Measurements from ENCODE around the gene ENAH.
A peak's percentile ranks its signal among the peaks of the same experiment; 100 is the strongest.

Gene ENAH

GRCh38 chr1:225462714-225463574, 190.0 kb downstream of the ENAH start:
- H3K36me3 ChIP-seq (ENCODE audit: control insufficient read depth, insufficient read depth, low read length): no peaks in the 10 kb centered on the region
- H3K27ac ChIP-seq (ENCODE audit: low read depth, low read length, severe bottlenecking): no peak overlapping the region
- H3K4me1 ChIP-seq (ENCODE audit: control insufficient read depth, insufficient read depth, low read length, poor library complexity, severe bottlenecking): peaks cover 39% of the 10 kb centered on the region
- H3K9me3 ChIP-seq (ENCODE audit: control insufficient read depth, low read length): no peaks in the 10 kb centered on the region
- no peak overlapping the region for H3K4me3 ChIP-seq (ENCODE audit: extremely low read depth, insufficient read depth, low read length, poor library complexity, severe bottlenecking)
- WGBS, 2 experiments (ENCODE audit: insufficient coverage in 2 of 2): 72 to 79% methylated on average over 12 of the region's 15 CpGs

- Histone ChIP-seq H3K9me3 (ENCODE audit: control insufficient read depth, low read length) (no peaks in the 10 kb centered on the region), H3K27ac (ENCODE audit: low read depth, low read length, severe bottlenecking) (no peak overlapping the region), H3K36me3 (ENCODE audit: control insufficient read depth, insufficient read depth, low read length) (no peaks in the 10 kb centered on the region), H3K4me3 (ENCODE audit: extremely low read depth, insufficient read depth, low read length, poor library complexity, severe bottlenecking) (no peak overlapping the region), H3K4me1 (ENCODE audit: control insufficient read depth, insufficient read depth, low read length, poor library complexity, severe bottlenecking) (peaks cover 34% of the 10 kb centered on the region)
- WGBS, 2 experiments (ENCODE audit: insufficient coverage in 2 of 2): 94 to 95% methylated on average over 4 to 5 of the region's 5 CpGs
Observed at GRCh38 chr1:225462429-225462713, 190.6 kb downstream of the ENAH start.

- H3K4me1 ChIP-seq (ENCODE audit: control insufficient read depth, insufficient read depth, low read length, poor library complexity, severe bottlenecking): peaks cover 32% of the 10 kb centered on the region
- no peak overlapping the region for H3K27ac ChIP-seq (ENCODE audit: low read depth, low read length, severe bottlenecking)
- peaks cover 3% of the 10 kb centered on the region for H3K9me3 ChIP-seq (ENCODE audit: control insufficient read depth, low read length)
- 91 to 93% methylated on average over 12 to 14 of the region's 19 CpGs for WGBS, 2 experiments (ENCODE audit: insufficient coverage in 2 of 2)
- H3K4me3 ChIP-seq (ENCODE audit: extremely low read depth, insufficient read depth, low read length, poor library complexity, severe bottlenecking): no peak overlapping the region
- H3K36me3 ChIP-seq (ENCODE audit: control insufficient read depth, insufficient read depth, low read length): no peaks in the 10 kb centered on the region
Observed at GRCh38 chr1:225461533-225462428, 191.1 kb downstream of the ENAH start.

- H3K9me3 ChIP-seq (ENCODE audit: control insufficient read depth, low read length): peaks cover 3% of the 10 kb centered on the region
- WGBS, 2 experiments (ENCODE audit: insufficient coverage in 2 of 2): 84 to 88% methylated on average over 3 to 5 of the region's 8 CpGs
- H3K4me1 ChIP-seq (ENCODE audit: control insufficient read depth, insufficient read depth, low read length, poor library complexity, severe bottlenecking): peaks cover 32% of the 10 kb centered on the region
- no peak overlapping the region for H3K4me3 ChIP-seq (ENCODE audit: extremely low read depth, insufficient read depth, low read length, poor library complexity, severe bottlenecking)
- H3K27ac ChIP-seq (ENCODE audit: low read depth, low read length, severe bottlenecking): no peak overlapping the region
- no peaks in the 10 kb centered on the region for H3K36me3 ChIP-seq (ENCODE audit: control insufficient read depth, insufficient read depth, low read length)
Observed at GRCh38 chr1:225460737-225461532, 192.0 kb downstream of the ENAH start.

GRCh38 chr1:225460021-225460736, 192.7 kb downstream of the ENAH start:
- 79 to 83% methylated on average over 13 to 17 of the region's 18 CpGs for WGBS, 2 experiments (ENCODE audit: insufficient coverage in 2 of 2)

GRCh38 chr1:225458222-225458631, 194.7 kb downstream of the ENAH start:
- Histone ChIP-seq H3K4me1 (ENCODE audit: control insufficient read depth, insufficient read depth, low read length, poor library complexity, severe bottlenecking) (peaks cover 23% of the 10 kb centered on the region), H3K4me3 (ENCODE audit: extremely low read depth, insufficient read depth, low read length, poor library complexity, severe bottlenecking) (no peak overlapping the region), H3K27ac (ENCODE audit: low read depth, low read length, severe bottlenecking) (no peak overlapping the region), H3K9me3 (ENCODE audit: control insufficient read depth, low read length) (peaks cover 3% of the 10 kb centered on the region), H3K36me3 (ENCODE audit: control insufficient read depth, insufficient read depth, low read length) (no peaks in the 10 kb centered on the region)
- 100% methylated on average over 1 of the region's 2 CpGs for WGBS, 2 experiments (ENCODE audit: insufficient coverage in 2 of 2)

More at GRCh38 chr1:225460021-225460736, 192.7 kb downstream of the ENAH start:
- H3K36me3 ChIP-seq (ENCODE audit: control insufficient read depth, insufficient read depth, low read length): no peaks in the 10 kb centered on the region
- H3K9me3 ChIP-seq (ENCODE audit: control insufficient read depth, low read length): peaks cover 3% of the 10 kb centered on the region
- peaks cover 27% of the 10 kb centered on the region for H3K4me1 ChIP-seq (ENCODE audit: control insufficient read depth, insufficient read depth, low read length, poor library complexity, severe bottlenecking)
- H3K4me3 ChIP-seq (ENCODE audit: extremely low read depth, insufficient read depth, low read length, poor library complexity, severe bottlenecking): no peak overlapping the region
- H3K27ac ChIP-seq (ENCODE audit: low read depth, low read length, severe bottlenecking): no peak overlapping the region

- Histone ChIP-seq H3K27ac (ENCODE audit: low read depth, low read length, severe bottlenecking) (peak overlapping the region; percentile 50), H3K4me1 (ENCODE audit: control insufficient read depth, insufficient read depth, low read length, poor library complexity, severe bottlenecking) (peaks cover 11% of the 10 kb centered on the region), H3K36me3 (ENCODE audit: control insufficient read depth, insufficient read depth, low read length) (no peaks in the 10 kb centered on the region), H3K9me3 (ENCODE audit: control insufficient read depth, low read length) (peaks cover 3% of the 10 kb centered on the region), H3K4me3 (ENCODE audit: extremely low read depth, insufficient read depth, low read length, poor library complexity, severe bottlenecking) (no peak overlapping the region)
- 46 to 47% methylated on average over 2 to 5 of the region's 5 CpGs for WGBS, 2 experiments (ENCODE audit: insufficient coverage in 2 of 2)
Observed at GRCh38 chr1:225454733-225455132, 198.2 kb downstream of the ENAH start.

GRCh38 chr1:225453797-225454648, 198.9 kb downstream of the ENAH start:
- H3K27ac ChIP-seq (ENCODE audit: low read depth, low read length, severe bottlenecking): no peak overlapping the region
- H3K36me3 ChIP-seq (ENCODE audit: control insufficient read depth, insufficient read depth, low read length): no peaks in the 10 kb centered on the region
- peaks cover 3% of the 10 kb centered on the region for H3K9me3 ChIP-seq (ENCODE audit: control insufficient read depth, low read length)
- H3K4me3 ChIP-seq (ENCODE audit: extremely low read depth, insufficient read depth, low read length, poor library complexity, severe bottlenecking): no peak overlapping the region
- peaks cover 7% of the 10 kb centered on the region for H3K4me1 ChIP-seq (ENCODE audit: control insufficient read depth, insufficient read depth, low read length, poor library complexity, severe bottlenecking)
- 84 to 100% methylated on average over 3 to 4 of the region's 5 CpGs for WGBS, 2 experiments (ENCODE audit: insufficient coverage in 2 of 2)

- WGBS, 2 experiments (ENCODE audit: insufficient coverage in 2 of 2): 87 to 92% methylated on average over 18 to 21 of the region's 25 CpGs
- Histone ChIP-seq H3K4me1 (ENCODE audit: control insufficient read depth, insufficient read depth, low read length, poor library complexity, severe bottlenecking) (peaks cover 7% of the 10 kb centered on the region), H3K27ac (ENCODE audit: low read depth, low read length, severe bottlenecking) (no peak overlapping the region), H3K36me3 (ENCODE audit: control insufficient read depth, insufficient read depth, low read length) (no peaks in the 10 kb centered on the region), H3K9me3 (ENCODE audit: control insufficient read depth, low read length) (peaks cover 2% of the 10 kb centered on the region), H3K4me3 (ENCODE audit: extremely low read depth, insufficient read depth, low read length, poor library complexity, severe bottlenecking) (no peak overlapping the region)
Observed at GRCh38 chr1:225451840-225452515, 200.9 kb downstream of the ENAH start.

All from mesodermal cell (in vitro differentiated cells).